ENCODE data around the gene LRRK2. TPM values are rescaled to one million over a fixed set of nuclear protein-coding genes. Genes with fewer than 3 reads are reported as not detected.
"Not testable (repeated sequence)": the region's sequence is repeated elsewhere in the genome, so short reads cannot be mapped to it uniquely, and the experiment has no call there.

The LRRK2 gene
- polyA plus RNA-seq, 6 donors from 2014 or later = 5.4 to 12.8 (median 10.7) TPM

DNA sequence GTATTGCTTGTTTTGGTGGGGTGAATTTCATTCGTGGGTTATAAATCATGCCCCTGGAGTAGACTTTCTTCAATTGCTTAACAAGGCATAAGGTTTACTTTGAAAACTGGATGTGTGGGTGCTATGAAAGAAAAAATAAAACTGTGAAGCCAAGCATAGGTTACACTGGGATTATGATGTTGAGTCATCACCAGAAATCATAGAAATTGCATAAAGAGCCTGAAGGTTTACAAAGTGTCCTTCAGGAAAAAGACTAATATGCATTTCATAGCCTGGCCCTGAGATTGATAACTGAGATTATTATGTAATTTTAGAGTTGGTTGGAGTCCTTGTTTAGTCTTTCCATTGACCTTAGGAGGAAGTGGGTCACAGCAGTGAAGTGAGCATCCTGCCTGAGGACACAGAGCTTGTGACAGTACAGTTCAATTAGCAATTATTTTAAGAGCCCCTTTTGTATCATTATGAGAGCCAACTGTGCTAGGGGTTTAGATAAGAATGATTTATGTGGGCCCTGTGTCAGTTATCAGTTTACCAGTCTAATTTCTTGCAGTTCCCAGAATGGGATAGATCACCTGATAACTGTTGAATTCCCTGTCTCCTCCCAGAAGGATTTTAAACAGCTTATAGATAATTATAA, 13.6 kb downstream of the LRRK2 start:
- H3K27ac Mint-ChIP-seq = peak overlapping the region in 1 of 6 donors; percentile 8
- H3K36me3 Mint-ChIP-seq = peaks cover 26 to 27% of the 10 kb centered on the region in 2 donors

DNA sequence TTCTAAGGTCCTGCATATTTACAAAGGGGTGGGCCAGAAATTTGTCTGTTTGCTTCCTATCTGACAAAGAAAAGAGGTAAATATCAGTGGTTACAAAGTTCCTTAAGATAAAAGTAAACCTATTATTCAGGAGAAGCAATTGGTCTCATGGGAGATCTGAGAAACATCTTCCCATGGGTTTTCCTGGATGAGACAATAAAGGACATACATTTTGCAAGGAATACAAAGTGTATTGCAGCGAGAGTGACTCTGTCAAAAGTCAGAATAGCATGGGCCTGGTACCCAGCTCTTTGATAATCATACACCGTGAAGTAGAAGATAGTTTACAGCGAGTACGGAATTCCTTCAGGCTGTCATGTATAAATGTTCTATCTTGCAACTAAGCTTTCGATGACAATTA, 14.2 kb downstream of the LRRK2 start:
- ATAC-seq (ENCODE audit: low read depth in 2 of 2) = no peak
- H3K9me3 Mint-ChIP-seq = peaks cover 0 to 2% (median 0%) of the 10 kb centered on the region in 7 donors
- no peak overlapping the region for H3K4me3 Mint-ChIP-seq
- H3K27me3 Mint-ChIP-seq = no peaks in the 10 kb centered on the region
- H3K36me3 Mint-ChIP-seq = peaks cover 21 to 26% of the 10 kb centered on the region in 2 donors
- H3K4me1 Mint-ChIP-seq = peaks cover 39 to 56% (median 54%) of the 10 kb centered on the region in 3 donors
- DNase-seq = no peak
- H3K27ac Mint-ChIP-seq = no peak overlapping the region

More for the DNA sequence above, 13.6 kb downstream of the LRRK2 start:
- DNase-seq (no peak), ATAC-seq (ENCODE audit: low read depth in 2 of 2) (no peak)
- peaks cover 44 to 62% (median 59%) of the 10 kb centered on the region in 3 donors for H3K4me1 Mint-ChIP-seq
- peaks cover 0 to 2% (median 0%) of the 10 kb centered on the region in 7 donors for H3K9me3 Mint-ChIP-seq
- H3K4me3 Mint-ChIP-seq = peak overlapping the region in 1 of 8 donors; percentile 9
- no peaks in the 10 kb centered on the region for H3K27me3 Mint-ChIP-seq

DNA sequence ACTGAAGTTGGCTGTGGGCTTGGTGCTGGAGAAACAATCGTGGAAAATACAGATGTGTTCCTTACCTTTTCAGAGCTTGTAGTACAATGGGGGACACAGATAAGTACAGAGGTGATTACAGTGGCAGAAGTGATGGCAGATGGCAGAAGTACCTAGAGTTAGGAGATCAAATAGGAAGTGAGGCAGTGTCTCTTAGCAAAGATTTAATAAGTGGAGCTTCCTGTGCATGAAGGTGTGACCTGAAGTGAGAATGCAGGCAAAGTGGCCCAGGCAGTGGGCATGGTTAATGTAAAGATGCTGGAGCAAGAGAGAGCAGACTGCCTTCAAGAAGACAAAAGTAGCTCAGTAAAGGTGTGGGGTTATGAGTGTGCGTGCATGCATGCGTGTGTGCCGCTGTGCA, 16.0 kb downstream of the LRRK2 start:
- Mint-ChIP-seq H3K36me3 (peaks cover 21 to 26% of the 10 kb centered on the region in 2 donors), H3K27ac (peak overlapping the region in 3 of 6 donors; percentile 28 to 40 (median 35)), H3K27me3 (no peaks in the 10 kb centered on the region), H3K4me3 (peak overlapping the region in 3 of 8 donors; percentile 3 to 60 (median 14)), H3K9me3 (peaks cover 0 to 2% (median 0%) of the 10 kb centered on the region in 7 donors), H3K4me1 (peaks cover 39 to 55% (median 50%) of the 10 kb centered on the region in 3 donors)
- DNase-seq = no peak
- ATAC-seq (ENCODE audit: low read depth in 2 of 2) = peak; percentile 52 to 66

DNA sequence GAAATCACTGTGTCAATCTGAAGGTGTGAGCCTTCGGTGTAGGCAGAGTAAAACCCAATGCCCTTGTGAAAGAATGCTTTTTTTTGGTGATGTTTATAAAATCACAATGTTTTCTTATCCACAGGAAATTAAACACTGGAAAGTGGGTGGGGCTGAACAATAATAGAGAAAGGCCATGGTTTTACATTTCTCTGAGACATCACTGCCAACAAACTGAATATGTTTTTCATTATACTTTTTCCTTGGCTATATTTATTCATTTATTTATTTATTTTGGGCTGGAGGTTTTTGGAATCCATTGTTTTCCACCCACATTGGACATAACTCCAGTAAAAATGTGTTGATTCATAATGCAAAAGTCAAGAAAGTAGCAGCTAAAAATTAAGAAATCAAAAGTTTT, 16.9 kb downstream of the LRRK2 start:
- Mint-ChIP-seq H3K9me3 (peaks cover 0 to 2% (median 0%) of the 10 kb centered on the region in 7 donors), H3K4me1 (peaks cover 33 to 50% (median 40%) of the 10 kb centered on the region in 3 donors), H3K27ac (no peak overlapping the region), H3K36me3 (peaks cover 15 to 18% of the 10 kb centered on the region in 2 donors), H3K4me3 (no peak overlapping the region), H3K27me3 (no peaks in the 10 kb centered on the region)
- DNase-seq (no peak), ATAC-seq (ENCODE audit: low read depth in 2 of 2) (no peak)

DNA sequence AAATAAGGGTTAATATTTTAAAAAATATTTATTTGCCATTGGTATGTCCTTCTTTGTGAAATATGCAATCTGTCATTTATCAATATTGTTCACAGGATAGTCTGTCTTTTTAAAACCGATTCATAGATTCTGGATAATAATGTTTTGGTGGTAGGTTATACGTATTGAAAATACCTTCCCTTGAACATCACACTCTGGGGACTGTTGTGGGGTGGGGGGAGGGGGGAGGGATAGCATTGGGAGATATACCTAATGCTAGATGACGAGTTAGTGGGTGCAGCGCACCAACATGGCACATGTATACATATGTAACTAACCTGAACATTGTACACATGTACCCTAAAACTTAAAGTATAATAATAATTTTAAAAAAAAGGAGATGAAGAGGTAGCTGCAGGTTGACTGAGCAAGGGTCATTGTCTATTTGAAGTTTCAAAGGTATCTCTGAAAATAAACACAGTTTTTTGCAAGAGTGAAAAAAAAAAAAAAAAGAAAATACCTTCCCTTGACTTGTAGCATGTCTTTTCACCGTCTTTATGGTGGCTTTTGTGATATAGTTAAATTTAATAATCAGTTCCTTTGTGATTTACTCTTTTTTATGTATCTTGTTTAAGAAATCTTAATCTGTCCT, 19.8 kb downstream of the LRRK2 start:
- not testable (repeated sequence) for H3K4me3 Mint-ChIP-seq; H3K27ac Mint-ChIP-seq; H3K9me3 Mint-ChIP-seq; ATAC-seq (ENCODE audit: low read depth in 2 of 2); DNase-seq; H3K36me3 Mint-ChIP-seq; H3K27me3 Mint-ChIP-seq
- H3K4me1 Mint-ChIP-seq = peaks cover 25 to 42% (median 29%) of the 10 kb centered on the region in 3 donors

DNA sequence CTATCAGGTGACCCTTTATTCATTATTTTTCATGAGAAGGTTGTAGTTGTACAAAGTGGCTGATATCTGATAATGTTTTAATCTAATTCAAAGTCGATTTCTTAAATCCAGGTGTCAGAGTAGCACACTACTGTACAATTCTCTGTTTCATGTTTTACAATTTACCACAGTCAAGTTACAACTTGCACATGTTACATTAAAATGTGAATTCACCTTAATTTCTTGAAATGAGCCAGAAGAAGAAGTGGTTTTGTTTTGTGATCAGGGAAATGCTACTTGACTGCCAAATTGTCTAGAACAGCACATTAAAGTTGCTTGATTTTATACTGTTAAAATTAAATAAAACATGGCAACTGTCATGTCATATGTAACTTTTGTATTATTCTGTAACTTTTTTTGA, 23.2 kb downstream of the LRRK2 start:
- DNase-seq = no peak
- Mint-ChIP-seq H3K4me1 (peaks cover 13 to 25% (median 14%) of the 10 kb centered on the region in 3 donors), H3K27ac (peak overlapping the region in 1 of 6 donors; percentile 61)

DNA sequence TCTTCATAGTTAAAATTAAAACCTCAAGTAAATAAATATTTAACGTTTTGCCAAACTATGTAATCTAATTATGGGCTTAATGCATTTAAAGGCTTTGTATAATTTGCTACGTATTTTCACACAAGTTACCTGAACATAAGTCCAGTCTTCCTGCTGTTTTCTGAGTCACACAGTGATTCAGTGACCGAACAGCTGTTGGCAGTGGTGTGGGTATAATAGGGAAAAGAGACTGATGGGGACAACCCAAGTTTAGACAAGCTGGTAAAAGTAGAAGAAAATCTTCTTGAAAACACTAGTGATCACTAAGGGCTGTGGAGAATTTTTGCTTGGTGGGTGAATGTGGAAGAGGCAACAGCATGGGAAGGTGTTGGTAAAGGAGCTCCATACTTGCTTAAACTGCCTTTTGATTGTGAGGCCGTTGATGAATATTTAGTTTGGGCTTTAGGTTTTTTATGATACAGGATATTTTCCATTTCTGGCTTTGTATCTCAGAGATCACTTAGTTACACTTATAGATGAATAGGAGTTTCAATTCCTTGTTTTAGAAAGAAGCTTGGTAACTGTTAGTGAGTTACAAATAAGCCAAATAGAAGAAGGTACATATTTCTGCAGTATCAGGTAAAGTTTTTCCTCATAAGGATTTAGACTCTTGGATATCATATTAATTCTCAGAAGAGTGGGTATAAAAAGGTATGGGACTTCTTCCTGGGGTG, 23.9 kb downstream of the LRRK2 start:
- H3K36me3 Mint-ChIP-seq = peaks cover 8 to 24% of the 10 kb centered on the region in 2 donors
- H3K27ac Mint-ChIP-seq = peak overlapping the region; percentile 11 to 90 (median 70)
- DNase-seq = no peak
- H3K27me3 Mint-ChIP-seq = no peaks in the 10 kb centered on the region
- H3K4me3 Mint-ChIP-seq = peak overlapping the region in 7 of 8 donors; percentile 8 to 71 (median 48)
- peaks cover 9 to 21% (median 10%) of the 10 kb centered on the region in 3 donors for H3K4me1 Mint-ChIP-seq
- H3K9me3 Mint-ChIP-seq = peaks cover 0 to 4% (median 0%) of the 10 kb centered on the region in 7 donors
- ATAC-seq (ENCODE audit: low read depth in 2 of 2) = peak; percentile 80 to 81

More for the DNA sequence above, 23.2 kb downstream of the LRRK2 start:
- ATAC-seq (ENCODE audit: low read depth in 2 of 2) = no peak
- H3K36me3 Mint-ChIP-seq = peaks cover 8 to 18% of the 10 kb centered on the region in 2 donors
- peaks cover 0 to 4% (median 0%) of the 10 kb centered on the region in 7 donors for H3K9me3 Mint-ChIP-seq
- H3K4me3 Mint-ChIP-seq = no peak overlapping the region
- no peaks in the 10 kb centered on the region for H3K27me3 Mint-ChIP-seq

DNA sequence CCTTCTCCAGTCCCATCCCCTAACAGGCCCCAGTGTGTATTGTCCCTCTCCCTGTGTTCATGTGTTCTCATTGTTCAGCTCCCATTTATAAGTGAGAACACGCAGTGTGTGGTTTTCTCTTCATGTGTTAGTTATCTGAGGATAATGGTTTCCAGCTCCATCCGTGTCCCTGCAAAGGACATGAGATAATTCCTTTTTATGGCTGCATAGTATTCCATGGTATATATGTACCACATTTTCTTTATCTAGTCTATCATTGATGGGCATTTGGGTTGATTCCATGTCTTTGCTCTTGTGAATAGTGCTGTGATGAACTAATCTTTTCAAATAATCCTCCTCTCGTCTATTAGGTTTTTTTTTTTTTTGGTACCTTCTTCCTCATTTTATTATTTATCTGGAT, 25.9 kb downstream of the LRRK2 start:
- ATAC-seq (ENCODE audit: low read depth in 2 of 2); H3K27me3 Mint-ChIP-seq; DNase-seq; H3K9me3 Mint-ChIP-seq; H3K4me3 Mint-ChIP-seq: not testable (repeated sequence)
- H3K4me1 Mint-ChIP-seq = peaks cover 13 to 26% (median 18%) of the 10 kb centered on the region in 3 donors
- H3K36me3 Mint-ChIP-seq = peaks cover 22 to 33% of the 10 kb centered on the region in 2 donors
- H3K27ac Mint-ChIP-seq = peak overlapping the region in 1 of 6 donors; percentile 51

DNA sequence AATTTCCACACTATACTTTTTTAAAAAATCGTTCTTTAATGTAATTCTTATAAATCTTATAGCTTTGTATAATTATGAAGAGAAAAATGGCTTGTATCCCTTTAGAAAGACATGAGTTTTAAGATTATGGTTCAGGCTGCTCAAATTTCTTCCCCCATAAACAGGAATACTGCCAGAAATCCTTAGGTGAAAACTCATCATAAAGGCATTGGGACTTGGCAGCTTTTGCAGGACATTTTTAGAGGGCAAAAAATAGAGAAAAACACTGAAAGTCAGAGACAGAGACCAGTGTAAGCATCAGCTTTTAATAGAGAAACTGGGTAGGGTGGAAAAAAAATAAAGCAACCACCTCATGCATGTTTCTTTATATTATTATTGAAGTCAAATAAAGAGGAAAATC, 29.1 kb downstream of the LRRK2 start:
- H3K4me1 Mint-ChIP-seq = peaks cover 7 to 18% (median 14%) of the 10 kb centered on the region in 3 donors
- no peaks in the 10 kb centered on the region for H3K27me3 Mint-ChIP-seq
- ATAC-seq (ENCODE audit: low read depth in 2 of 2) (no peak), DNase-seq (no peak)
- no peak overlapping the region for H3K4me3 Mint-ChIP-seq
- H3K36me3 Mint-ChIP-seq = peaks cover 22 to 37% of the 10 kb centered on the region in 2 donors
- H3K27ac Mint-ChIP-seq = no peak overlapping the region
- H3K9me3 Mint-ChIP-seq = peaks cover 0 to 4% (median 0%) of the 10 kb centered on the region in 7 donors

DNA sequence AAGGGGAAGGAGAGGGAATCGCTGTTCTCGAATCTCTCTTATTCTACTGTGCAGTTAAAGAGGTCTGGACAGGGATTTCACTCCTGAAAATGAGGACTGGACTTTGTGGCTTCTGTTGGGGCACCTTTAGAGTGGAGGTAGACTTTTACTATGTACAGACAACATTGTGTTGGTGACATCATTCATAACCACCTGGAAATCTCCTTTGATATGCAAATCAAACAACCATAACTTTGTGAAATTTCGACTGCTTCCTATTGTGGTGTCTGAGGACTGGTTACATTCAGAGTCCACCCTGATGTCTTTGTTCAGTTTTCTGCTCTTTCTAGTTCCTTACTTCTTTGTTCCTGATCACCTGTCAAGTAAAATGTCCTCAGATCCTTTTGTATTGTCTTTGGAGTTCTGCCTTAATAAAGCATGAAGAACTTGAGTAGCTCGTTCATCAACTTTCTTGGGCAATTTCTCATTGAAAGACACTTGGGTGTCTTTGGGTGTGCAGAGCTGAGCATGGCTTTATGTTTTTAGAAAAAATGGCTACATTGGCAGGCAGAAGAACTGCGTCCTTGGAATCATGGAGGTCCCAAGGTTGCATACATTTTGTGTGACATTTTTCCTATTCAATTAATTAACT, 29.8 kb downstream of the LRRK2 start:
- Mint-ChIP-seq H3K9me3 (peaks cover 0 to 4% (median 0%) of the 10 kb centered on the region in 7 donors), H3K27me3 (no peaks in the 10 kb centered on the region), H3K4me3 (no peak overlapping the region), H3K4me1 (peaks cover 4 to 13% (median 10%) of the 10 kb centered on the region in 3 donors), H3K36me3 (peaks cover 22 to 37% of the 10 kb centered on the region in 2 donors), H3K27ac (peak overlapping the region in 1 of 6 donors; percentile 67)
- DNase-seq (no peak), ATAC-seq (ENCODE audit: low read depth in 2 of 2) (no peak)

DNA sequence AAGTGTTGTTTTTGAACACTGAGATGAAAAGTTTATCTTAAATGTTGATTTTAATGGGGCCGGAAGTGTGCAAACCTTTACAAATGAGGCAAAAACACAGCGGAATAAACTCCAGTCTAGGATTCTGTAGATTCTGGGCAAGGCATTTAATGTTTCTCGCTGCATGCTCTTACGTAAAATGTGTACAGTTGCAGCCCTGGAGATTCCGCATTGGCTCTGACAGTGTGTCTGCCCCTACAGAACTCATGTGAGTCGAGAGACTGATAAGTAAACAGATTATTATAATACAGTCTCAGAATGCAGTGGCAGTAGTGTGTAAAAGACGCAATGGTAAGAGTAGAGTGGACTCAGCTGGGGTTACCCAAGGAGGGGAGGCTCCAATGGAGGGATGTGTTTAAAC, 33.6 kb downstream of the LRRK2 start:
- ATAC-seq (ENCODE audit: low read depth in 2 of 2) (no peak), DNase-seq (no peak)
- Mint-ChIP-seq H3K36me3 (peaks cover 24 to 28% of the 10 kb centered on the region in 2 donors), H3K27me3 (no peaks in the 10 kb centered on the region), H3K27ac (no peak overlapping the region), H3K4me1 (peaks cover 16 to 36% (median 33%) of the 10 kb centered on the region in 3 donors), H3K9me3 (no peaks in the 10 kb centered on the region), H3K4me3 (no peak overlapping the region)

DNA sequence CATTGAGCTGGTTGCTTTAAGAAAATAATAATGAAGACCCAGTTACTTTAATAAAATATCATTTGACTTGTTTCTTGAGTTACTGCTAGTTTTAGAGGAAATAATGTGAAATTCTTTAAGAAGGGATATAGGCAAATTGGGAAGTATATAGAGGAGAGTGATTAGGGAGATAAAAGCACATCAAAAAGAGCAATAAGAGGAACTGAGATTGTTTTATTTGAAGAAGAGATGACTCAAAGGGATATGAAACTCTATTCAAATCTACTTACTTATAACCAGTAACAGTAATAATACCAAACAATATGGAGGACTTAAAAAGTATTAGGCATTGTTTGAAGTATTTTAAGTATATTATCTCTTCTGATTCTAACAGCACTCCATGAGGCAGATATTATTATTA, 37.1 kb downstream of the LRRK2 start:
- Mint-ChIP-seq H3K27ac (peak overlapping the region in 4 of 6 donors; percentile 1 to 48 (median 10)), H3K4me3 (peak overlapping the region in 6 of 8 donors; percentile 20 to 69 (median 57)), H3K9me3 (peaks cover 0 to 6% (median 0%) of the 10 kb centered on the region in 7 donors), H3K27me3 (no peaks in the 10 kb centered on the region), H3K4me1 (peaks cover 20 to 38% (median 34%) of the 10 kb centered on the region in 3 donors), H3K36me3 (peaks cover 14 to 17% of the 10 kb centered on the region in 2 donors)
- ATAC-seq (ENCODE audit: low read depth in 2 of 2) = peak; percentile 92 to 97
- DNase-seq = peak; percentile 33

DNA sequence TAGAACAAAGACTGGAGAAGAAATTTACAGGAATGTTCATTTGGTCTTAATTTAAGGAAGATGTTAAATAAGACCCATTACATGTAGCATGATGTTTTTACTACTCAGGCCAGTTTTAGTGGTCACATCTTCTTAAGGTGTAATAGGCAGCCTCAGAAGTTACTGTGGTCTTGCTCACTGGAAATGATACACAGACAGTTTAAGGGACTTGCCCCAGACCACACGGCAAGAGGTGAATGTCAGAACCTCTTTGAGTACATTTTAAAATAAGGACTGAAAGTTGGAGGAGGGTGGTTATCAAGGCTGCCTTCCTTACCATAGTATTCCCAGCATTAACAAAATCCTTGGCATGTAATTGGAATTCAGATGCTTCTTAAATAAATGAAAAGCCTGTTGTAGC, 37.9 kb downstream of the LRRK2 start:
- H3K4me1 Mint-ChIP-seq = peaks cover 20 to 38% (median 34%) of the 10 kb centered on the region in 3 donors
- peak overlapping the region in 2 of 6 donors; percentile 7 to 13 for H3K27ac Mint-ChIP-seq
- DNase-seq = no peak
- H3K27me3 Mint-ChIP-seq = no peaks in the 10 kb centered on the region
- H3K4me3 Mint-ChIP-seq = peak overlapping the region in 3 of 8 donors; percentile 20 to 65 (median 57)
- peak in 1 of 2 donors; percentile 34 for ATAC-seq (ENCODE audit: low read depth in 2 of 2)
- peaks cover 10 to 17% of the 10 kb centered on the region in 2 donors for H3K36me3 Mint-ChIP-seq
- H3K9me3 Mint-ChIP-seq = peaks cover 0 to 6% (median 0%) of the 10 kb centered on the region in 7 donors

Data from naive B cell (primary cell).